ENCODE results near the gene REV3L.

- no peak for TF ChIP-seq CTCF (IDR thresholded peaks at IDR 0.05)
- TF ChIP-seq POLR2A (IDR thresholded peaks at IDR 0.05) = no peak
- TF ChIP-seq EP300 (IDR thresholded peaks at IDR 0.05) = no peak
Measured at GRCh38 chr6:111444794-111445193, 38.2 kb downstream of the REV3L start.
